ENCODE results near the gene F2. TPM values are rescaled to one million over a fixed set of nuclear protein-coding genes. Genes with fewer than 3 reads are reported as not detected.

F2 gene
- total and polyA plus RNA-seq, 2 of the 13 experiments (the other 11 are each of a cell fraction or from before 2014, with no cell fraction given), result 330 to 801 TPM

DNA sequence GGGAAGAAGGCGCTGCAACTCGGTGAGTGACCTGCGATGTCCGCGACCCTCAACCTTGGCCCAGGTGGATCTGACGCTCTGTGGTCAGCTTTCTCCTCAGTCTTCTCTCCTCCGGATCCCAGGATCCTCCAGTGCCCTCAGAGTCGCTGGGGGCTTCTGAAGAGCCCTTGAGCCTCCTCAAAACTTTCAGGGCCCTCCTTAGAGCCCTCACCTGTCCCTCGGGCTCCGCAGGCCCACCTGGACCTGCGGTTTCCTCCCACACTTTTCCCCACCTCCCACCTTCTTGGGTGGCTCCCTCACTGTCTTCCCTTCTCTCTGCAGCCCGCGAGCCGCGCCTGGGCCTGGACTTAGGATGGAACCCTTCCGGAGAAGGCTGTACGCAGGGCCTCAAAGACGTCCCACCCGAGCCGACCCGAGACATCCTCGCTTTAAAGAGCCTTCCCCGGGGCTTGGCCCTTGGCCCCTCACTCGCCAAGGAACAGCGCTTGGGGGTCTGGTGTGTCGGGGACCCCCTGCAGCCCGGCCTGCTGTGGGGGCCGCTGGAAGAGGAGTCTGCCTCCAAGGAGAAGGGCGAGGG is 17.8 kb upstream of the F2 start (continued):
- TF ChIP-seq, protein P1, sequence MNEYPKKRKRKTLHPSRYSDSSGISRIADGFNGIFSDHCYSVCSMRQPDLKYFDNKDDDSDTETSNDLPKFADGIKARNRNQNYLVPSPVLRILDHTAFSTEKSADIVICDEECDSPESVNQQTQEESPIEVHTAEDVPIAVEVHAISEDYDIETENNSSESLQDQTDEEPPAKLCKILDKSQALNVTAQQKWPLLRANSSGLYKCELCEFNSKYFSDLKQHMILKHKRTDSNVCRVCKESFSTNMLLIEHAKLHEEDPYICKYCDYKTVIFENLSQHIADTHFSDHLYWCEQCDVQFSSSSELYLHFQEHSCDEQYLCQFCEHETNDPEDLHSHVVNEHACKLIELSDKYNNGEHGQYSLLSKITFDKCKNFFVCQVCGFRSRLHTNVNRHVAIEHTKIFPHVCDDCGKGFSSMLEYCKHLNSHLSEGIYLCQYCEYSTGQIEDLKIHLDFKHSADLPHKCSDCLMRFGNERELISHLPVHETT (CRISPR knock-in tag; conservative IDR thresholded peaks at IDR 0.05), result no peak
- TF ChIP-seq ZNF83 (CRISPR knock-in tag; IDR thresholded peaks at IDR 0.05; ENCODE audit: borderline replicate concordance), result 0 out of 2 replicates have a peak, but pooled peaks have one; percentile 30
- TF ChIP-seq JDP2 (CRISPR knock-in tag; IDR thresholded peaks at IDR 0.05; ENCODE audit: borderline replicate concordance), result no peak
- no peak for TF ChIP-seq ZBTB21 (CRISPR knock-in tag; IDR thresholded peaks at IDR 0.05)
- TF ChIP-seq, protein P2, sequence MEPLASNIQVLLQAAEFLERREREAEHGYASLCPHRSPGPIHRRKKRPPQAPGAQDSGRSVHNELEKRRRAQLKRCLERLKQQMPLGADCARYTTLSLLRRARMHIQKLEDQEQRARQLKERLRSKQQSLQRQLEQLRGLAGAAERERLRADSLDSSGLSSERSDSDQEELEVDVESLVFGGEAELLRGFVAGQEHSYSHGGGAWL (CRISPR knock-in tag; IDR thresholded peaks at IDR 0.05), result peak; percentile 7; the same call in 1 of the 2 replicates
- TF ChIP-seq, protein P3, sequence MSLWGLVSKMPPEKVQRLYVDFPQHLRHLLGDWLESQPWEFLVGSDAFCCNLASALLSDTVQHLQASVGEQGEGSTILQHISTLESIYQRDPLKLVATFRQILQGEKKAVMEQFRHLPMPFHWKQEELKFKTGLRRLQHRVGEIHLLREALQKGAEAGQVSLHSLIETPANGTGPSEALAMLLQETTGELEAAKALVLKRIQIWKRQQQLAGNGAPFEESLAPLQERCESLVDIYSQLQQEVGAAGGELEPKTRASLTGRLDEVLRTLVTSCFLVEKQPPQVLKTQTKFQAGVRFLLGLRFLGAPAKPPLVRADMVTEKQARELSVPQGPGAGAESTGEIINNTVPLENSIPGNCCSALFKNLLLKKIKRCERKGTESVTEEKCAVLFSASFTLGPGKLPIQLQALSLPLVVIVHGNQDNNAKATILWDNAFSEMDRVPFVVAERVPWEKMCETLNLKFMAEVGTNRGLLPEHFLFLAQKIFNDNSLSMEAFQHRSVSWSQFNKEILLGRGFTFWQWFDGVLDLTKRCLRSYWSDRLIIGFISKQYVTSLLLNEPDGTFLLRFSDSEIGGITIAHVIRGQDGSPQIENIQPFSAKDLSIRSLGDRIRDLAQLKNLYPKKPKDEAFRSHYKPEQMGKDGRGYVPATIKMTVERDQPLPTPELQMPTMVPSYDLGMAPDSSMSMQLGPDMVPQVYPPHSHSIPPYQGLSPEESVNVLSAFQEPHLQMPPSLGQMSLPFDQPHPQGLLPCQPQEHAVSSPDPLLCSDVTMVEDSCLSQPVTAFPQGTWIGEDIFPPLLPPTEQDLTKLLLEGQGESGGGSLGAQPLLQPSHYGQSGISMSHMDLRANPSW (CRISPR knock-in tag; IDR thresholded peaks at IDR 0.05; ENCODE audit: borderline replicate concordance), result no peak
- TF ChIP-seq RBFOX2 (IDR thresholded peaks at IDR 0.05; ENCODE audit: low read depth, low read length), result peak; percentile 52; the same call in 1 of the 2 replicates
- TF ChIP-seq RARA (CRISPR knock-in tag; IDR thresholded peaks at IDR 0.05), result no peak
- peak; percentile 98 for TF ChIP-seq KDM5A (IDR thresholded peaks at IDR 0.05; ENCODE audit: borderline replicate concordance, low read length)
- TF ChIP-seq, protein P4, sequence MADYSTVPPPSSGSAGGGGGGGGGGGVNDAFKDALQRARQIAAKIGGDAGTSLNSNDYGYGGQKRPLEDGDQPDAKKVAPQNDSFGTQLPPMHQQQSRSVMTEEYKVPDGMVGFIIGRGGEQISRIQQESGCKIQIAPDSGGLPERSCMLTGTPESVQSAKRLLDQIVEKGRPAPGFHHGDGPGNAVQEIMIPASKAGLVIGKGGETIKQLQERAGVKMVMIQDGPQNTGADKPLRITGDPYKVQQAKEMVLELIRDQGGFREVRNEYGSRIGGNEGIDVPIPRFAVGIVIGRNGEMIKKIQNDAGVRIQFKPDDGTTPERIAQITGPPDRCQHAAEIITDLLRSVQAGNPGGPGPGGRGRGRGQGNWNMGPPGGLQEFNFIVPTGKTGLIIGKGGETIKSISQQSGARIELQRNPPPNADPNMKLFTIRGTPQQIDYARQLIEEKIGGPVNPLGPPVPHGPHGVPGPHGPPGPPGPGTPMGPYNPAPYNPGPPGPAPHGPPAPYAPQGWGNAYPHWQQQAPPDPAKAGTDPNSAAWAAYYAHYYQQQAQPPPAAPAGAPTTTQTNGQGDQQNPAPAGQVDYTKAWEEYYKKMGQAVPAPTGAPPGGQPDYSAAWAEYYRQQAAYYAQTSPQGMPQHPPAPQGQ (CRISPR knock-in tag; IDR thresholded peaks at IDR 0.05; ENCODE audit: borderline replicate concordance), result no peak
- TF ChIP-seq, protein P5, sequence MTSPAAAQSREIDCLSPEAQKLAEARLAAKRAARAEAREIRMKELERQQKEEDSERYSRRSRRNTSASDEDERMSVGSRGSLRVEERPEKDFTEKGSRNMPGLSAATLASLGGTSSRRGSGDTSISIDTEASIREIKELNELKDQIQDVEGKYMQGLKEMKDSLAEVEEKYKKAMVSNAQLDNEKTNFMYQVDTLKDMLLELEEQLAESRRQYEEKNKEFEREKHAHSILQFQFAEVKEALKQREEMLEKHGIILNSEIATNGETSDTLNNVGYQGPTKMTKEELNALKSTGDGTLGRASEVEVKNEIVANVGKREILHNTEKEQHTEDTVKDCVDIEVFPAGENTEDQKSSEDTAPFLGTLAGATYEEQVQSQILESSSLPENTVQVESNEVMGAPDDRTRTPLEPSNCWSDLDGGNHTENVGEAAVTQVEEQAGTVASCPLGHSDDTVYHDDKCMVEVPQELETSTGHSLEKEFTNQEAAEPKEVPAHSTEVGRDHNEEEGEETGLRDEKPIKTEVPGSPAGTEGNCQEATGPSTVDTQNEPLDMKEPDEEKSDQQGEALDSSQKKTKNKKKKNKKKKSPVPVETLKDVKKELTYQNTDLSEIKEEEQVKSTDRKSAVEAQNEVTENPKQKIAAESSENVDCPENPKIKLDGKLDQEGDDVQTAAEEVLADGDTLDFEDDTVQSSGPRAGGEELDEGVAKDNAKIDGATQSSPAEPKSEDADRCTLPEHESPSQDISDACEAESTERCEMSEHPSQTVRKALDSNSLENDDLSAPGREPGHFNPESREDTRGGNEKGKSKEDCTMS (CRISPR knock-in tag; conservative IDR thresholded peaks at IDR 0.05), result no peak
